Measurements from ENCODE around the gene CD99L2.

GRCh38 chrX:150934453-150934852, 36.0 kb upstream of the CD99L2 start:
- TF ChIP-seq POU6F1 (CRISPR knock-in tag; IDR thresholded peaks at IDR 0.05; ENCODE audit: borderline replicate concordance, low read depth) (no peak), CSDC2 (CRISPR knock-in tag; IDR thresholded peaks at IDR 0.05) (no peak), PATZ1 (CRISPR knock-in tag; IDR thresholded peaks at IDR 0.05; ENCODE audit: borderline replicate concordance) (no peak), RARB (CRISPR knock-in tag; IDR thresholded peaks at IDR 0.05) (no peak), ISL1 (CRISPR knock-in tag; IDR thresholded peaks at IDR 0.05) (no peak), CSRNP3 (CRISPR knock-in tag; IDR thresholded peaks at IDR 0.05) (no peak), SNAI2 (CRISPR knock-in tag; IDR thresholded peaks at IDR 0.05) (no peak), ARNTL (CRISPR knock-in tag; IDR thresholded peaks at IDR 0.05; ENCODE audit: borderline replicate concordance, low read depth) (no peak), ZNF8 (CRISPR knock-in tag; IDR thresholded peaks at IDR 0.05) (no peak), TOX (CRISPR knock-in tag; IDR thresholded peaks at IDR 0.05; ENCODE audit: borderline replicate concordance) (no peak), ZFP30 (CRISPR knock-in tag; IDR thresholded peaks at IDR 0.05) (no peak), ZNF565 (CRISPR knock-in tag; conservative IDR thresholded peaks at IDR 0.05; ENCODE audit: low read depth) (no peak), CREB5 (CRISPR knock-in tag; IDR thresholded peaks at IDR 0.05; ENCODE audit: low read depth) (no peak)
